CD4-positive, CD25-positive, alpha-beta regulatory T cell (primary cell): ENCODE measurements around the gene ZNHIT3. TPM values are rescaled to one million over a fixed set of nuclear protein-coding genes. Genes with fewer than 3 reads are reported as not detected.
"Not testable (repeated sequence)": the region's sequence is repeated elsewhere in the genome, so short reads cannot be mapped to it uniquely, and the experiment has no call there.

Experiments used
- ATAC-seq, 2 donors: fragments of 150-1000 bp; cut with Tn5 transposase; one replicate each; pipeline ENCODE4 v1.10.0; 2021; ENCODE audit warnings: low read depth in 2 of 2, moderate number of reproducible peaks in 2 of 2, moderate library complexity in 1 of 2
- DNase-seq, 3 donors: peaks; one replicate each; pipeline versions ENCODE4 v3.0.0 to v3.0.0-alpha.2; 2012 to 2022; ENCODE audit warnings: mixed read lengths in 1 of 3
- H3K27ac ChIP-seq: one replicate; pipeline ENCODE4 v1.7.0; 2013; ENCODE audit warnings: mild to moderate bottlenecking, low read length; ENCODE audit not compliant: insufficient read depth, poor library complexity, severe bottlenecking
- H3K27me3 ChIP-seq: one replicate; pipeline ENCODE4 v1.7.0; 2013; ENCODE audit warnings: low read length; ENCODE audit not compliant: control insufficient read depth, insufficient read depth
- H3K36me3 ChIP-seq: one replicate; pipeline ENCODE4 v1.7.0; 2013; ENCODE audit warnings: mild to moderate bottlenecking, low read length, moderate library complexity; ENCODE audit not compliant: control insufficient read depth, insufficient read depth
- H3K4me1 ChIP-seq: 2 replicates; pipeline ENCODE4 v1.7.0; 2013; ENCODE audit warnings: mild to moderate bottlenecking, low read length; ENCODE audit not compliant: insufficient read depth, control insufficient read depth, poor library complexity, severe bottlenecking
- H3K4me3 ChIP-seq: one replicate; pipeline ENCODE4 v1.7.0; 2013; ENCODE audit warnings: low read depth, mild to moderate bottlenecking, low read length, moderate library complexity
- H3K9me3 ChIP-seq, 2 experiments: 1 replicate in 1 of 2; 2 replicates in 1 of 2; pipeline ENCODE4 v1.7.0; 2013; ENCODE audit warnings: low read length in 2 of 2, mild to moderate bottlenecking in 1 of 2, moderate library complexity in 1 of 2; ENCODE audit not compliant: control insufficient read depth in 2 of 2
- H3K27ac Mint-ChIP-seq, 3 donors: one replicate each; pipeline ENCODE4 v1.8.0; 2020 to 2022; ENCODE audit warnings: mild to moderate bottlenecking in 3 of 3, mixed read lengths in 3 of 3, moderate library complexity in 2 of 3
- H3K27me3 Mint-ChIP-seq: one replicate; pipeline ENCODE4 v1.8.0; 2022; ENCODE audit warnings: mild to moderate bottlenecking, mixed read lengths
- H3K36me3 Mint-ChIP-seq: one replicate; pipeline ENCODE4 v1.8.0; 2020; ENCODE audit warnings: mixed read lengths
- H3K4me1 Mint-ChIP-seq, 4 donors: one replicate each; pipeline ENCODE4 v1.8.0; 2020 to 2022; ENCODE audit warnings: mixed read lengths in 4 of 4, mild to moderate bottlenecking in 1 of 4
- H3K4me3 Mint-ChIP-seq, 4 donors: one replicate each; pipeline ENCODE4 v1.8.0; 2020 to 2022; ENCODE audit warnings: mild to moderate bottlenecking in 4 of 4, mixed read lengths in 4 of 4, moderate library complexity in 3 of 4
- H3K9me3 Mint-ChIP-seq, 7 donors: one replicate each; pipeline ENCODE4 v1.8.0; 2020 to 2022; ENCODE audit warnings: mixed read lengths in 7 of 7, mild to moderate bottlenecking in 3 of 7, moderate library complexity in 2 of 7
- polyA plus RNA-seq, 4 donors: library from polyadenylated mRNA; unstranded; fragments of 300-500 nt; fragmentation: Illumina TruSeq; gene quantifications; one replicate each; pipeline ENCODE4 v1.2.3, GENCODE V29; 2021
- total RNA-seq: library from RNA; stranded (reverse); gene quantifications from one replicate; pipeline ENCODE4 v1.2.3, GENCODE V29; 2022

The ZNHIT3 gene
- total RNA-seq (51.5 TPM), polyA plus RNA-seq (100 to 1,000 TPM; 110 to 137 (median 114) TPM)

DNA sequence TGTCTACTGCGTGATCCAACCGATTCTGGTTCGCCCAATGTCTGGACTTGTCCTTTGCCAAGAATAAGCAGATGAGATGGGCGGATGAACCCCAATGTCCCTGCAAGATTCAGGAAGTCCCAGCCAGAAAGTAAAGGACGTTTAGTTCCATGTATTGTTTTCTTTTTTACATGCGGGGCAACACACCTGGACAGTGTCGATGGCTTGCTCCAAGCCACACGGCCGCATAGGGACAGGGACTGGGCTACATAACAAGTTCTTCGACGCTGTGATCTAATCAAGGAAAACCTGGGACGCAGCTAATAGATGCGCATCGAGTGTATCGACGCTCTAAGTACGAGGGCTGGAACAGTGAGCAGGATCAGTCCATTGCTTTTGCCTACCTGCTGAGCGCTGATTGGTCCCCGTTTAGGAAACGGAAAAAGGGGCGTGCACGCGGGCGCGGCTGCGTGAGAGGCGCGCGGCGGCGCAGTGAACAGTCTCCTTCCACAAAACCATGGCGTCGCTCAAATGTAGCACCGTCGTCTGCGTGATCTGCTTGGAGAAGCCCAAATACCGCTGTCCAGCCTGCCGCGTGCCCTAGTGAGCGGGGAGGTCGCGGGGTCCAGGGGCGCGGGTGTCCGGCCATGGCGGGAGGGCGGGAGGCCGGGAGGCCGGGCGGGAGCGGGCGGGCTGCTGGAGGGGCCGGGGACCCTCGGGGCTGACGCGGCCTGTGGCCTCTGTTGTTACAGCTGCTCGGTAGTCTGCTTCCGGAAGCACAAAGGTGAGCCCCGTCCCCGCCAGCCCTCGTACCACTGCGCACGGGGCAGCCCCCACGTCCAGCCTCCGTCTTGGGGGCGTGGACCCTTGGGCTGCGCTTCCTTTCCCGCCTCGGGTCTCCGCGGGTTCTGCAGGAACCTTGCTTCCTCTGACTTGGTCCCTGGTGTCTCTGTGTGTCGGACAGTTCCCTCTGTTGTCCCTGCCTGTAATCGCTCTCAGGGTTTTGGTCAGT lies at the start of gene ZNHIT3:
Gene ZNHIT3 (plus strand): TSS at position 478 of the 991 bp plus-strand sequence. CDS start 19 bp downstream, at position 497.
- Mint-ChIP-seq H3K27me3 (peaks cover 9% of the 10 kb centered on the region), H3K4me3 (peak within 1 kb of the TSS; percentile 95 to 100 (median 99)), H3K36me3 (peaks cover 16% of the 10 kb centered on the region), H3K27ac (peak within 1 kb of the TSS; percentile 97 to 100 (median 100)), H3K9me3 (peaks cover 0 to 3% (median 0%) of the 10 kb centered on the region in 7 donors), H3K4me1 (peaks cover 25 to 73% (median 34%) of the 10 kb centered on the region in 4 donors)
- ATAC-seq: peak; percentile 95 to 99
- Histone ChIP-seq H3K4me1 (peaks cover 54% of the 10 kb centered on the region), H3K4me3 (peak within 1 kb of the TSS; percentile 97), H3K27ac (peak within 1 kb of the TSS; percentile 80), H3K36me3 (peaks cover 9% of the 10 kb centered on the region), H3K27me3 (peaks cover 7% of the 10 kb centered on the region), H3K9me3 (no peaks in the 10 kb centered on the region)
- DNase-seq: peak; percentile 85 to 96 (median 91)

GRCh38 chr17:36441792-36442191 lies 44.7 kb upstream of the ZNHIT3 start:
- not testable (repeated sequence) for H3K4me1 Mint-ChIP-seq, H3K4me1 ChIP-seq, H3K9me3 Mint-ChIP-seq, H3K4me3 ChIP-seq, DNase-seq, H3K27me3 ChIP-seq, H3K36me3 ChIP-seq, H3K27me3 Mint-ChIP-seq, H3K4me3 Mint-ChIP-seq, H3K36me3 Mint-ChIP-seq, H3K27ac ChIP-seq, H3K9me3 ChIP-seq, H3K27ac Mint-ChIP-seq, ATAC-seq

DNA sequence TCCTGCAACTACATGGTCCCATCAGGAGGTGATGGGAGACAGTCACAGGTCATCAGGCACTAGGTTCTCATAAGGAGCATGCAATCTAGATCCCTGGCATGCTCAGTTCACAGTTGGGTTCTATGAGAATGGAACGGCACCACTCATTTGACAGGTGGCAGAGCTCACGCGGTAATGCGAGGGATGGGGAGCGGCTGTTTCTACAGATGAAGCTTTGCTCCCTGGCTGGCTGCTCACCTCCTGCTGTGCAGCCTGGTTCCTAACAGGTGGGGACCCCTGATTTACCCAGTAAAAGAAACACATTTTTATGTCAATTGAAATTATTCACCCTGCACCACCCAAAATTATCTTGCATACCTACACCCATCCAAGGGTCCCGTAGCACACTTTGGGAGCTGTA lies 42.7 kb upstream of the ZNHIT3 start:
- H3K27ac Mint-ChIP-seq: no peak overlapping the region
- ATAC-seq (no peak), DNase-seq (no peak)
- H3K4me3 ChIP-seq: no peak overlapping the region
- H3K4me3 Mint-ChIP-seq: no peak overlapping the region
- no peaks in the 10 kb centered on the region for H3K4me1 Mint-ChIP-seq
- H3K27ac ChIP-seq: no peak overlapping the region
- H3K27me3 Mint-ChIP-seq: peaks cover 4% of the 10 kb centered on the region
- H3K36me3 ChIP-seq: no peaks in the 10 kb centered on the region
- no peaks in the 10 kb centered on the region for H3K9me3 ChIP-seq
- H3K9me3 Mint-ChIP-seq: no peaks in the 10 kb centered on the region
- no peaks in the 10 kb centered on the region for H3K4me1 ChIP-seq
- no peaks in the 10 kb centered on the region for H3K36me3 Mint-ChIP-seq
- H3K27me3 ChIP-seq: no peaks in the 10 kb centered on the region

DNA sequence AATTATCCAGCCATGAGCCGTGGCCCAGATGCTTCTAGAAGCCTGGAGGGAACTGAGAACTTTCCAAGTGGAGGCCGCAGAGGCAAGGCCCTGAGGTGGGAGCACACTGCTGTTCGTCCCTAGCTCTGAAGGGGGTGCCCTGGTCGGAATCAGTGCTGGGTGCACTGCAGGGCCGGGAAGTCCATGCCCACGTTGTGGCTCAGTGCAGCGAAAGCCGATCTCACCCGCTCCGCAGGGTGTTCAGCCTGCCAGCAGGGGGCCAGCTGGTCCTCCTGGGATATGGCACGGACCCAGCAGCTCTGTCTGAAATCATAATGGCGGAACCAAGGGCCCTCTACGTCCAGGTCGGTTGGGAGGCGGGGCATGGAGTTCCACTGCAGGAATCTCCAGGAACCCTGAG lies 36.5 kb upstream of the ZNHIT3 start:
- DNase-seq, H3K27me3 ChIP-seq, H3K27ac Mint-ChIP-seq, H3K36me3 Mint-ChIP-seq, H3K4me3 Mint-ChIP-seq, ATAC-seq, H3K4me1 ChIP-seq, H3K9me3 ChIP-seq, H3K27ac ChIP-seq, H3K27me3 Mint-ChIP-seq, H3K4me1 Mint-ChIP-seq, H3K4me3 ChIP-seq, H3K9me3 Mint-ChIP-seq, H3K36me3 ChIP-seq: not testable (repeated sequence)

- H3K4me1 Mint-ChIP-seq, H3K27ac Mint-ChIP-seq, H3K27ac ChIP-seq, H3K27me3 ChIP-seq, H3K9me3 Mint-ChIP-seq, H3K4me3 ChIP-seq, DNase-seq, H3K36me3 ChIP-seq, H3K9me3 ChIP-seq, H3K4me3 Mint-ChIP-seq, H3K4me1 ChIP-seq, ATAC-seq, H3K36me3 Mint-ChIP-seq, H3K27me3 Mint-ChIP-seq: not testable (repeated sequence)
Observed at GRCh38 chr17:36452888-36453287, 33.6 kb upstream of the ZNHIT3 start.

GRCh38 chr17:36457701-36458100 lies 28.8 kb upstream of the ZNHIT3 start:
- ATAC-seq: not testable (repeated sequence)

GRCh38 chr17:36459045-36459444 lies 27.4 kb upstream of the ZNHIT3 start:
- Mint-ChIP-seq H3K27ac (no peak overlapping the region), H3K4me3 (no peak overlapping the region), H3K27me3 (peaks cover 23% of the 10 kb centered on the region), H3K9me3 (peaks cover 0 to 5% (median 0%) of the 10 kb centered on the region in 7 donors), H3K36me3 (no peaks in the 10 kb centered on the region), H3K4me1 (no peaks in the 10 kb centered on the region)
- Histone ChIP-seq H3K36me3 (no peaks in the 10 kb centered on the region), H3K4me3 (no peak overlapping the region), H3K27me3 (peaks cover 3% of the 10 kb centered on the region), H3K9me3 (no peaks in the 10 kb centered on the region), H3K4me1 (no peaks in the 10 kb centered on the region), H3K27ac (no peak overlapping the region)
- DNase-seq: no peak
- ATAC-seq: no peak

More at GRCh38 chr17:36457701-36458100, 28.8 kb upstream of the ZNHIT3 start:
- not testable (repeated sequence) for H3K4me1 ChIP-seq, H3K9me3 ChIP-seq, DNase-seq, H3K27ac ChIP-seq, H3K36me3 ChIP-seq, H3K36me3 Mint-ChIP-seq, H3K27ac Mint-ChIP-seq, H3K27me3 ChIP-seq, H3K4me3 ChIP-seq, H3K4me1 Mint-ChIP-seq, H3K4me3 Mint-ChIP-seq, H3K9me3 Mint-ChIP-seq
- peaks cover 16% of the 10 kb centered on the region for H3K27me3 Mint-ChIP-seq

DNA sequence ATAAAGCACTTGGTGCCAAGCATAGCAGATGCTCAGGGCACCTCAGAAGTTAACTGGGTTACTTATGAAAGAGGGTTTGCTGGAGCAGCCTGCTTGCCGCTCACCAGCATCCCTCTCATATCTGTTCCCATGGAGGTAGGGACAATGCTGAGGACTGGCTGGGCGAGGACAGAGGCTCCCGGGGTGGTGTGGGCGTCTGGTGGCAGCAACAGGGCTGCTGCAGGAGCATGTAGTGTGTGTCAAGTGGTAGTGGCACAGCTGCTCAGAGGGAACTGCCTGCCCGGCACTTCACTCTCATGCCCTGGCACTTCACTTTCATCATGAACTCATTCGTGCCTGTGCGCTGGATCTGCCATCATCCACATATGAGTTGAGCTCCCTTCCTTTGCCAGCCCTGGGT lies 26.9 kb upstream of the ZNHIT3 start:
- H3K27me3 Mint-ChIP-seq: peaks cover 23% of the 10 kb centered on the region
- peaks cover 3% of the 10 kb centered on the region for H3K27me3 ChIP-seq
- H3K36me3 ChIP-seq: no peaks in the 10 kb centered on the region
- H3K27ac Mint-ChIP-seq: peak overlapping the region in 1 of 3 donors; percentile 43
- no peaks in the 10 kb centered on the region for H3K4me1 Mint-ChIP-seq
- DNase-seq (no peak), ATAC-seq (no peak)
- no peaks in the 10 kb centered on the region for H3K36me3 Mint-ChIP-seq
- H3K4me3 ChIP-seq: no peak overlapping the region
- H3K4me3 Mint-ChIP-seq: no peak overlapping the region
- no peaks in the 10 kb centered on the region for H3K4me1 ChIP-seq
- peaks cover 0 to 5% (median 0%) of the 10 kb centered on the region in 7 donors for H3K9me3 Mint-ChIP-seq
- no peak overlapping the region for H3K27ac ChIP-seq
- no peaks in the 10 kb centered on the region for H3K9me3 ChIP-seq
